Activated CD8-positive, alpha-beta memory T cell treated with anti-CD3 and anti-CD28 coated beads for 4 hours (primary cell): Measurements from ENCODE around the gene TSEN2.
"Not testable (repeated sequence)": the region's sequence is repeated elsewhere in the genome, so short reads cannot be mapped to it uniquely, and the experiment has no call there.

ENCODE experiments used
- DNase-seq, 2 donors: peaks; one replicate each; pipeline ENCODE4 v3.0.0-alpha.2; 2020; ENCODE audit warnings: low read depth in 2 of 2

The TSEN2 gene

DNA sequence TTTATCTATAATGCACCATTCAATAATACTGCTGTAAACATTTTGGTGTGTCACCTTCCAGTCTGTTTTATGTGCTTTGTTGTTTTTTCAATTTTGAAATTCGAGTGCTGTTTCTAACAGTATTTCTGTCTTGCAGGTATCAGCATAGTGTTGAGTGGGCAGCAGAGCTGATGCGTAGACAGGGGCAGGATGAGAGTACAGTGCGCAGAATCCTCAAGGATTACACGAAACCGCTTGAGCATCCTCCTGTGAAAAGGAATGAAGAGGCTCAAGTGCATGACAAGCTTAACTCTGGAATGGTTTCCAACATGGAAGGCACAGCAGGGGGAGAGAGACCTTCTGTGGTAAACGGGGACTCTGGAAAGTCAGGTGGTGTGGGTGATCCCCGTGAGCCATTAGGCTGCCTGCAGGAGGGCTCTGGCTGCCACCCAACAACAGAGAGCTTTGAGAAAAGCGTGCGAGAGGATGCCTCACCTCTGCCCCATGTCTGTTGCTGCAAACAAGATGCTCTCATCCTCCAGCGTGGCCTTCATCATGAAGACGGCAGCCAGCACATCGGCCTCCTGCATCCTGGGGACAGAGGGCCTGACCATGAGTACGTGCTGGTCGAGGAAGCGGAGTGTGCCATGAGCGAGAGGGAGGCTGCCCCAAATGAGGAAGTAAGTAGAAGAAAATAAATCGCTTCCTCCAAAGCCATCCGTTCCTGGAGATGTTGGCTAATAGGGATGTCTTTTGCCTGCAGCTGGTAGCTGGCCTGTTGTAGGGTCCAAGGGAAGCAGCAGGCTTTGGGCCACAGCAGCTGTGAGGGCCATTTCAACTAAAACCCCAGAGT is 19.1 kb downstream of the TSEN2 start:
- DNase-seq: no peak

DNA sequence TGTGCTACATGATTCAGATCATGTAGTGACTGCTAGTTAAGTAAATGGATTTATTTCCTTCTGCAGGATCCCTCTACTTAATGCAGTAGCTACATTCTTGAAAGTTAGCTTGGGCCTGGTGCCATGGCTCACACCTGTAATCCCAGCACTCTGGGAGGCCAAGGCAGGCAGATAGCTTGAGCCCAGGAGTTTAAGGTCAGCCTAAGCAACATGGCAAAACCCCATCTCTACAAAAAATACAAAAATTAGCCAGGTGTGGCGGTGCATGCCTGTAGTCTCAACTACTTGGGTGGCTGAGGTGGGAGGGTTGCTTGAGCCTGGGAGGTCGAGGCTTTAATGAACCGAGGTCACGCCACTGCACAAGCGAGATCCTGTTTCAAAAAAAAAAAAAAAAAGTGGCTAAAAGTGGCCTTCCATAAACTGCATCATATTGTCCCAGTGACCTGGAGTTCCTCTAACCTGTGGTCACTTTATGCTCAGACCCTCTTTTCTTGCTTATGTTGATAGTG is 22.0 kb downstream of the TSEN2 start:
- DNase-seq: no peak

DNA sequence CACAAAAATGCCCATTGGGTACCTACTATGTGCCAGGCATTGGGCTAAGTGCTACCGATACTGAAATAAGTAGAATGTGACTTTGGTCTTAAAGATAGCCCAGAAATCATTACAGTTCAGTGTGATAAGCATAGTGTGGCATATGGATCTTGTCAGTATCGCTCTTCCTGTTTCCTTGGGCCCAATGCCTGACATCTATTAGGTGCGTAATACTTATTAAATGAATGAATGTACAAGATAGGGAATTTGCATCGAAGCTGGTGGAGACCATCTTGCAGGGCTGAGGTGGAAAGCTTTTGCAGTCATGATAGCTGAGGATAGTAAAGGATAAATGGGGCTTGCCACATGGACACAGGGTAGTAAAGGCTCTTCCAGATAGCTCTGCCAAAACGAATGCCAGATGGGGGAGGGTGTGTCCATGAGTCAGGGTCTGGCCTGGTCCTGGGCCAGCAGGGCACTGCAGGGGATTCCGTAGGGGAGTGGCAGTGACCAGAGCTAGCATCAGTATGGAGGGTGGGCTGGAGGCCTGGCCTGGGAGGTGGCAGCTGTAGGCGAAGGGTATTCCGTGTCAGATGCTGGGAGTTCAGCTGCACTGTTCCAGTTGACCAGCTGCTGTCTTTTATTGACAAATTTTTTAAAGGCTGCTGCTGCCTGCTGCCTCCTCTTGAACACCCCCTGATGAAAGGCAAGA is 23.5 kb downstream of the TSEN2 start:
- DNase-seq: no peak

DNA sequence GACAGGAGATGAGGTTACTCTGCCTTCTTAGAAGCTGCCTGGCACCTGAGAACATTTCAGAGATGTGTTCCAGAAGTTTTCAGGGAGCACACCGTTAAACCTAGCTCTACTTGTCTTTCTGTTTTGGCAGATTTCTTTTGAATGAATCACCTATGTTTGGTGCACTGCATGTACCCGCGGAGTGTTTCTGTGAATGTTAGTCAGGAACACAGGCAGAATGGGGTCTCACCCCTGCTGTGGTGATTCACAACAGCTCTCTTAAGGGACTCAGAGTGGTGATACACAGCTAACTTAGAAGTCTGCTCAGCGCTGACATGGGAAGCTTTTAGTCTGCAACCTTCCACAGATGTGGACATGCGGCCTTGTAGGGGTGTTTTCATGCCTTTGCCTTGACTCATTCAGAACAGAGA is 24.0 kb downstream of the TSEN2 start:
- no peak for DNase-seq

DNA sequence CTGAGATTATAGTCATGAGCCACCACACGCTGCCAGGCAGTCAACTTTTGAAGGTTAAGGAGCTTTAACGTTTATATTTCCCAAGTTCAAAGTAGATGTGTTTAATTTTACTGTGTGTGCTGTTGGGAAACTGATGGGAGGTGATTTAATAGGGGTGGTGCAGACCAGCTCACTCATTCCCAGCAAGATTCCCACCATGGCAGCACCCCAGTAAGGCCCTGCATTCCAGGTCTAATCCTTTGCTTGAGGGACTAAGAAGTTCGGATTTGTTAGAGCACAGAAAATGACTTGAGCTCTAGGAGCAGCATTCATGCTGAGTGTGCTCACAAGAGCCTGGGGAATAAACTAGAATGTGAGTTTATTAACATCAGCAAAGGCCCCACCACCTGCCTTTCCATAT is 25.2 kb downstream of the TSEN2 start:
- DNase-seq: no peak

DNA sequence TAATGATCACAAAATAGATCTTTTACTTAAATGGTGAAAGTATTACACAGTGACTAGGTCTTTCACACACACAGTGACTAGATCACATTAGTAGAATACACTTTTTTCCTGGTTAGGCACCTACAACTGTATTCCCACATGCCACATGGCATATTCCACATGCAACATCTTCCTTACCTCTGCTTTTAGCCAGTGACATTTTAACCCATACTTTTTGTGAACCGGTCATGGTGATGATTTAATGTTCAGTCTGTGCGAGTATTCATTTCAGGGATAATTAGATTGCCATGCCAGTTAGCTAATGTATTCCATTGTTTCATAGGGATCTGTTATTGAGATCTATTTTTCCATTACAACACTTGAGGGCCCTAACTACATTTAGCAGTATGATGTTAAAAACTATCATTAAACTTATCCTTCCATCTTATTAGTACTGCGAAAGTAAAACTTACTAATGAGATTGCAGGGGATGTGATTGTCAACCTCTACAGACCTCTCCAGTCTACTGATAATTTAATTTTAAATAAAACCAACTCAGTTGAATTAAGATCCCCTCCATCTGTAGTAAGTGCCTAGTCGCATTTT is 28.3 kb downstream of the TSEN2 start:
- DNase-seq: no peak

DNA sequence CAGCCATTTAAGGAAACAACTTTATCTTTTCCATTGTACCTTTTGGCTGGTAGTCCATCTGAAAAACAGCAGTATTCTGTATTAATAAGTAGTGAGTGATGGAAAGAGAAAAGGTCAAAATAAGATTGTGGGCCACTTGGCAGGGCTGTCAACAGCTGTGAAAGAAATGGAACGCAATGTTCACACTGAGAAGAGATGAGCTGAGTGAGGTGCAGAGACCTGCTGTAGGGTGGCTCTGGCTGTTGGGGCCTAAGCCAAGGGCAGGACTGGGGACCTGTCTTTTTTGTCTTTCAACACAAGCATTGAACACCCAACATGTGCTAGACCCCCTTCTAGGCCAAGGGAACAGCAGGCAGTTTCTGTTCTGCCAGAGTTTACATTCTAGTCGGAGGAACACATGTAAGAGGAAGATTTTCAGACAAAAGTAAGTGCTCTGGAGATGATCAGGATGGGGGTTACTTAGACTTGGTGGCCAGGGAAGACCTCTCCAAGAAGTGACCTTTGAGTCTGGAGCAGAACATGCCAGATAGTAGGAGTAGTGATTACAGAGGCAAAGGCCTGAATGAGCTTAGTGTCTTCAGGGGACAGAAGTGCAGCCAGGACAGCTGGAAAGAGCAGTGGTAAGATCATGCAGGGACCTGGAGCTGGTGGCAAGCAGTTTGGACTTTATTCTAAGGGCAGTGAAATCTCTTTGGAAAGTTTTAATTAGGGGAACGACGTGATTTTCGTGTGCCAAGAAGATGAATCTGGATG is 29.6 kb downstream of the TSEN2 start:
- no peak for DNase-seq

DNA sequence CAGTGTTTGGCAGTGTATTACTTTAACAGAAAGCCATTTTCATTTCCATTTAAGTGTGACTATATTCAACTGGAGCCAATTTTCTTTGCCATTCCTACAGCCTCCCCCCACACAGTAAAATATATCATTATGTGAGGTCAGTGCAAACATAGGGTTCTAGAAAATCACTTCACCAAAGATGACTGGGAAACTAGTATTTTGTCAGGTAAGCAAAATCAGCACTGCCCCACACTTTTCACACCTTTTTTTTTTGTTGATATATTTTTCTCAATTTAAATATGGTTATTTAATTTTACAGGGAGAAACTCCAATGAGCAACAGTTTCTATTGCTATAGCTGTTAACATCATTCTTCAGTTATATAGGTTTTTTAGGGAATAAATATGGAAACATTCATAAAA is 31.4 kb downstream of the TSEN2 start:
- DNase-seq: no peak

DNA sequence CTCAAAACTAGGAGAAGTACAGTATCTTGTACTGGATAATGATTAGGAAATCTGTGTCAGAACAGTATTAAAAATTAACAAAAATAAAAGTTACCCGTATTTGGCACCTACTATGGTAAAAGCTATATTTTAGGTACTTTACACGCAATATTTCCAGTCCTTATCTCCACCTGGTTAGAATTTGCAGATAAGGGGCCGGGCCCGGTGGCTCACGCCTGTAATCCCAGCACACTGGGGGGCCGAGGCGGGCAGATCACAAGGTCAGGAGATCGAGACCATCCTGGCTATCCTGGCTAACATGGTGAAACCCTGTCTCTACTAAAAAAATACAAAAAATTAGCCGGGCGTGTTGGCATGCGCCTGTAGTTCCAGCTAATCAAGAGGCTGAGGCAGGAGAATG is 32.6 kb downstream of the TSEN2 start:
- no peak for DNase-seq

DNA sequence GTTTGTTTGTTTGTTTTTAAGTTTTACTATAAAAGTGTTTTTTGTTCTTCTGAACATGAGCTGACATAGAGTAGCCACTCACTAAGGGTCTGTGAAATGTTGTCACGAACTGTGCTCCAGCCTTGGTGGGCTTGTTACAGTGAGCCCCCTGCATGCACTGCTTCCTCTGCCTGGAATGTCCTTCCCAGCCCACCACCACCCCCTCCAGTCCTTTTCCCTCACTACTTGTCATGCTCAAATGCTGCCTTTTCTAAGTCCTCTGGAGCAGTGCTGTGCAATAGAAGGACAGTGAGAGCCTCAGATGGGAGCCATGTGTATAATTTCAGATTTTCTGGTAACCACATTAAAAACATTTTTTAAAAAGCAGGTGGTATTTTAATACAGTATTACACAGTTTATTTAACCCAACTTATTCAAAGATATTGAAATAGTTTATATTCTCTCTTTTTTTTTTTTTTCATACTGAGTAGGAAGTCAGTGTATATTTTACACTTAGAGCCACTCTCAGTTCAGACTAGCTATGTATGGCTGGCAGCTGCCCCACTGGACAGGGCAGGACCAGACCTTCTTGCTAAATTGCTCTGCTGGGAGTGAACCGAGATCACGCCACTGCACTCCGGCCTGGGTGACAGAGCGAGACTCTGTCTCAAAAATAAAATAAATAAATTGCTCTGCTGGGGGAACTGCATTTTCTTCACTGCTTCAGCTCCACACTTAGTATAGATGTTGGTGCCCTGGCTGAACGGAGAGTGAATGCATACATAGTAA is 34.2 kb downstream of the TSEN2 start:
- DNase-seq: no peak

DNA sequence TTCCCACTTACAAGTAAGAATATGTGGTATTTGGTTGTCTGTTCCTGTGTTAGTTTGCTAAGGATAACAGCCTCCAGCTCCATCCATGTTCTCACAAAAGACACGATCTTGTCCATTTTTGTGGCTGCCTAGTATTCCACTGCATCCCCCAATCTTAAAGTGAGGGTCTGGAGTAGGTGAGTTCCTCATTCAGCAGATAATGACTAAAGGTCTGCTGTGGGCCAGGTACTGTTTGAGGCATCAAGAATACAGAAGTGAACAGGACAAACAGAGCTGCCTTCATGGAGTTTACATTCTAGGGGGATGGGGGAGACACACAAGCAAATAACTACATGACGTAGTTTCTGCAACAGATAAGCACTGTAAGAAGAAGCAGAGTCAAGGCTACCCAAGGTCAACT is 36.7 kb downstream of the TSEN2 start:
- no peak for DNase-seq

DNA sequence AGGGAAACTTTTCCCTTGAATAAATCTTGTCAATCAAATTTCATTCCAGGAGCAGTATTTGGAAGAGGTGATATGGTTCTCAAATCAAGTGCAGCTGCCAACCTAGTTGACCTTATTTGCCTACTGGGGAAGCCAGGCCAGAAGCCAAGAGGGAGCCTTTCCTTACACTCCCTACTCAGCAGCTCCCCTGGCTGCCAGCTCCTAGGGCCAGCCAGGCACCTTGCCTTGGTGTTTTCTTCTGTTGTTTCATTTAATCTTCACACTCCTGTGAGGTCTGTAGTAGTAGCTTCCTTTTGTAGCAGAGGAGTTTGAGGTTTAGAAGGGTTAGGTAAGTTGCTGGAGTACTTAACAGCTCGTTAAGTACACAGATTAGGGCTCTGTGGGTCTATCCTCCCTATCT is 38.4 kb downstream of the TSEN2 start:
- no peak for DNase-seq

DNA sequence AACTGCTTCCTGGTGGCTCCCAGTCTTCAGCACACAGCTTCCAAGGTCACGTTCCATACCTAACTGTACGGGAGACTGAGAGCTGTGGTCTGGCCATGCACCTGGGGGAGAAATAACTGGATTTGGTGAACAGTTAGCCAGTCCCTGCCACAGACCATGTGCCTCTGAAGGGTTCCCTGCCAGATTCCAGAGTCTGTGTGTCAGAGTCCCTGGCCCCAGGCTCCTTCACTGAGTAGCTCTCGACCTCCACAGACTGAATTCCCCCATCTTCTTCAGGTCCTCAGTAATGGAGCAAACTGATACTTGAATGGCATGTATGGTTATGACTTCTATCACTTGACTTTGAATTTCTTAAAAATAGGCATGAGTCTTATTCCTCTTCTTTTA is 43.5 kb downstream of the TSEN2 start:
- no peak for DNase-seq

DNA sequence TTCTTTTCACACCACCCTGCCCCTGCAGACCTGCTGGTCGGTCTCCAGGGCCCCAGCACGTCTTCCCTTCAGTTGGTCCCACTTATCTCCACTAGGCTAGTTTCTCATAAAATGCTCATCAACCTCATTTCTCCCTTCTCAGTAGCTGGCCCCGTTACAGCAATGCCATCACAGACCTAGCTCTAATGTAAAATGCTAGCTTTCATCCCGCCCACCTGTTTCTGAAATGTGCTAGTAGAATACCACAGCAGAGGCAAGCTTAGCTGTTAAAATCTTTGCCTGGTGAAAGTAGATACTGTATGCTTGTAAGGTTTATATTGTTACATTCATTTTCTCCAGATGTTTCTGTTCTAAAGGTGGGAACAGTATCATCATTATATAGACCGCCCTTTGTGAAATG is 47.9 kb downstream of the TSEN2 start:
- DNase-seq: no peak

DNA sequence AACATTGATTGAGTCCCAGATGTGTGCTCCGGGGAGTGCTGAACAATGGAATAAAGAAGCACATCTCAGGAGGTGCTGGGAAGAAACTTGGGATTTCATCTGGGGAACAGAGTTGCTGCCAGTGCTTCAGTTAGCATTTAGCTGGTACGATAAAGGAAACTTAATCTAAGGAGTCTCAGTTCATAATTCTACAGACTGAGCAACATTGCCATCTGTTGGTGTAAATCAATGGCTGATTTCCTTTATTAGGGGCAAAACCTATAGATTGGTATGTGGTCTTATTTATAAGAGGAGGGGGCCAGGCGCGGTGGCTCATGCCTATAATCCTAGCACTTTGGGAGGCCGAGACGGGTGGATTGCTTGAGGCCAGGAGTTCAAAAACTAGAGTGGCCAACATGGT is 52.1 kb downstream of the TSEN2 start:
- no peak for DNase-seq

DNA sequence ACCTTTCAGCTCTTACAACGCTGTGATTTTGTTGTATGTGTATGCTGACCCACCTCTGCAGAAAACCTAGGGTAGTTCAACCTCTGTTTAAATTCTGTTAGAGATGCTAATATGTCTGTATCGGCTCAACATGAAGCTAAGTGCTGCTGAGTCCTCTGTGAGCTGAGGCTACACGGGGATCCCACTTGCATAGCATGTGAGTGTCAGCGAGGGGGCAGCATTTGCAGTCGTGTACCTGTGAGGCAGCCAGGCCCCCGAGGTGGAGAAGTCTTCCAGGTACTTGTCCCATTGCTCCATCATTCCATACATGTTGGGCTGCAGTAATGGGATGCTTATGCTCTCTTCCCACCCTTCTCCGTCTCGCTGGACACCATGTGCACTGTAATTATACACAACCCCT is 57.3 kb downstream of the TSEN2 start:
- DNase-seq: no peak

DNA sequence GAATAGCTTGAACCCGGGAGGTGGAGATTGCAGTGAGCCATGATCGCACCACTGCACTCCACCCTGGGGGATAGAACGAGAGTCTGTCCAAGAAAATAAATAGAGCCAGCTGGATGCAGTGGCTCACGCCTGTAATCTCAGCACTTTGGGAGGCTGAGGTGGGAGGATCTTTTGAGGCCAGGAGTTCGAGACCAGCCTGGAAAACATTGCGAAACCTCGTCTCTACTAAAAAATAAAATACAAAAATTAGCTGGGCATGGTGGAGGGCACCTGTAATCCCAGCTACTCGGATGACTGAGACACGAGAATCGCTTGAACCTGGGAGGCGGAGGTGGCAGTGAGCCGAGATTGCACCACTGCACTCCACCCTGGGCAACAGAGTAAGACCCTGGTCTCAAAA is 59.2 kb downstream of the TSEN2 start:
- not testable (repeated sequence) for DNase-seq

DNA sequence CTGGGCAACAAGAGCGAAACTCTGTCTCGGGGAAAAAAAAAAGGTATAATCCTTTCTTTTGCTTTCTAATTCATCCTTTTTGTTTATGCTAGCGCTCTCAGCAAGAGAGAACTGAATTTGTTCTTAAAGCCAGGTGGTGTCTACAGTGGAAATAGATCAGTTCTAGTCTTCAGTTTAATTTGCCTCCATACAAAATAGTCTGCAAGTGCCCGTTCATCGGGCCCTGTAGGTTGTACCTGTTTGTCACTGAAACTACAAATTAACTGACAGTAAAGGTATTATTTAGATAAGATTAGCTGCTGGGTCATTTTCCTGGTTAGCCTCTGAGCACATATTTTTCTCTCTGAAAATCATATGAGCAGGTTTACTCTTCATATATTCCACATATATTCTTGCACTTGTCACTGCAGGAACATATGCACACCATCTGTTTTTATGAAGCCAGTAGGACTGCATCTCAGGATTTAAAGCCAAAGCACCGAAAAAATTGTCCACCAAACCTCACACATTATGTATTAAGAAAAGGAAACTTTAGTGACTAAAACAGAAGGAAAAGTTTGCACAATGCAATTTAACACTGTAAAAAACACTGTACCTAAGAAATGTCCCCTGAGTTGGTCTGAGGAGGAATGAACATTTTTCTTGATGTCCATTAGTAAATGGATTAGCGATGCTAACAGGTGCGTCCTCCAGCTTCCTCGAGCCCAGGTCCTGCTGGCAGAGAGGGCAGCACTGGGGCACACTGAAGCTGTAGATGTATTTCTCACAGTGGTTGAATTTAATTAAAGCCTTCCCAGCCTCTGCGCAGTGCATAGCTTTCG is 60.6 kb downstream of the TSEN2 start:
- no peak for DNase-seq

DNA sequence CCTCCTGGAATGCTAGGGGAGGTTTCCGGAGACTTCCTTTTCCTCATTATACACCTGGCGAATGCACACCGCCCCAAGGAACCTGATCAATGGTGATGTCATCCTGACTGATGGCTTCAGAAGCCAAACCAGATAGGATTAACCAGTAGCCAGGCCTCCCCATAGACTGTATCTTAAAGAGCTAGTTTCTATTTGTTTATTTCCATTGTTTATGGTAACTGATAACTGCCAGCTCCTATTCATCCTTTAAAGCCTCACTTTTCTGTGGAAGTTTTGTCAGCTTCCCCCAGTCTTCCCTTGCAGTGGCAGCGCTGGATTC is 61.2 kb downstream of the TSEN2 start, which contains the start of gene MKRN2OS:
MKRN2OS (minus strand) TSS at position 27 of the 319 bp plus-strand sequence. CDS start 35 bp downstream, outside the sequence.
- no peak for DNase-seq

DNA sequence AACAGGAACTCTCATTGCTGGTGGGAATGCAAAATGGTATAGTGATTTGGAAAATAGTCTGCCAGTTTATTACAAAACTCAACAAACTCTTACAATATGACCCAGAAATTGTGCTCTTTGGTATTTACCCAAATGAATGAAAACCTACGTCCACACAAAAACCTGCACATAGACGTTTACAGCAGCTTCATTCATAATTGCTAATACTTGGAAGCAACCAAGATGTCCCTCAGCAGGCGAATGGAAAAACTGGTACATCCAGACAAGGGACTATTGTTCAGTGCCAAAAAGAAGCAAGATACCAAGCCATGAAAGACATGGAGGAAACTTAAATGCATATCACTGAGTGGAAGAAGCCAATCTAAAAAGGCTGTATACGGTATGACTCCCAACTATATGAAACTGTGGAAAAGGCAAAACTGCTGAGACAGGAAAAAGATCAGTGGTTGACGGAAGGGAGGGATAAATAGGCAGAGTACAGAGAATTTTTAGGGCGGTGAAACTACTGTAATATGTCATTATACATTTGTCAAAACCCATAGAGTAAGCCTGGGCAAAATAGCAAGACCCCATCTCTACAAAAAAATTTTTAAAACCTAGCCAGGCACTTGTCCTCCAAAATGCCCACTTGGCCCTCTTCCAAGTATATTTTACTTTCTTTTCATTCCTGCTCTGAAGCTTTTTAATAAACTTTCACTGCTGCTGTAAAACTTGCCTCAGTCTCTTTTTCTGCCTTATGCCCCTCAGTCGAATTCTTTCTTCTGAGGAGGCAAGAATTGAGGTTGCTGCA is 65.9 kb downstream of the TSEN2 start:
- no peak for DNase-seq
